NCI-H128 (cell line): ENCODE data around the gene MAN2A2.

Experiments
- DNase-seq: peaks from one replicate; lab custom pipeline; 2025; ENCODE audit not compliant: unreplicated experiment; lab: John Stamatoyannopoulos, UW

MAN2A2 gene

DNA sequence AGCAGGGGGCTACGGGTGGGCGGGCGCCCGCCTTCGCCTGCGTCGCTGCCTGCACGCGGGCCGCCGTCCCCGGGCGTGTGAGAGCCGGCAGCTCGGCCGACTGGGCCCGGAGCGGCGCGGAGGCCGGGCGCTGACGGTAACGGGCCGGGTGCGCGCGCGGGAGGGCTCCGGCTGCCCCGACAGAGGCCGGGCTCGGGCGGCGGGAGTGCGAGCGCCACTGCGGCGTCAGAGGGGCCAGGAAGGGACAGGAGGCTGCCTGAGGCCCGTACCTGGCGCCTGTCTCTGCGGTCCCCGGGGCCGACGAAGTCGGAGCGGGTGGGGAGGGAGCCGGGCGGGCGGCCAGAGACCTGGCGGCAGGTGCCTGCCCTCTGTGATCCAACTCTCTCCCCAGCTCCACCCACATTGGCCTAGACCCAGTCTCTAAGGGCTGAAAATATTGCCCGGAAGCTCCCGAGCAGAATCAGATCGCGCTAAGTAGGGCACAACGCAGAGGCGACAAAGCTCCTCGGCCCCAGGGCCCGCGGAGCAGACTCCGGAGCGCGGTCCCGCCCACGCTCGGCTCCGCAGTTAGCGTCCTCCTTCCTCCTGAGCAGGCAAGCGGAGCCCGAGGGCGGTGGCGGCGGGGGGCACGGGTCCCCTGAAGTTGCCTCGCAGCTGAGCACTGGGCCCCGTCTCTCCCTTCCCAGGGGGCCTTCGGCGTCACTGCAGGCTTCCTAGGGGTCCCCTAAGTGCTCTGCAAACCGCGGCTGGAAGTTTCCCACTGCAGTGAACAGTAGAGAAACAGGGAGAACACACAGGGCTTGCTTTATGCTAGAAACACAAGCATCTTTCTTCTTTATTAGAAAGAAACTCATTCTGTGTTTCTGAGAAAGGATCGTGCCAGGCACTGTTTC is at the start of gene MAN2A2:
Gene MAN2A2 (plus strand): TSS at position 463 of the 893 bp plus-strand sequence. CDS start 906 bp downstream, outside the sequence.
- no peak for DNase-seq

DNA sequence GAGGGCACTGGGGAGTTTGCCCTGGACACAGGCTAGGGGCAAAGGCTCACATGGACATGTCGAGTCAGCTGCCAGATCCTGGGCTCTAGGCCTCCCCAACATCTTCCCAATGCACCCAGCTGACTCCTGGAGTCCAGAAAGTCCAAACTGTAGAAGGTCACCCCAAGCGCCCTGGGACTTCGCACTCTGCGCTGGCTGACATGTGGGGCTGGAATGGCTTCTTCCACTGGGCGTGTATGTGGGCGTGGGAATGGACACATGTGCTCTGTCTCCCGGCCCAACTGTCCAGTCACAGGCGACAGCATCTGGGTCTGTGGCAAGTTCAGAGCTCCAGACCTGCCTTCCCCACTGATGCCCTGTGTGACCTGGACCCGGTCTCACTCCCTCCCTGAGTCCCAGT is 48.0 kb upstream of the MAN2A2 start:
- no peak for DNase-seq

DNA sequence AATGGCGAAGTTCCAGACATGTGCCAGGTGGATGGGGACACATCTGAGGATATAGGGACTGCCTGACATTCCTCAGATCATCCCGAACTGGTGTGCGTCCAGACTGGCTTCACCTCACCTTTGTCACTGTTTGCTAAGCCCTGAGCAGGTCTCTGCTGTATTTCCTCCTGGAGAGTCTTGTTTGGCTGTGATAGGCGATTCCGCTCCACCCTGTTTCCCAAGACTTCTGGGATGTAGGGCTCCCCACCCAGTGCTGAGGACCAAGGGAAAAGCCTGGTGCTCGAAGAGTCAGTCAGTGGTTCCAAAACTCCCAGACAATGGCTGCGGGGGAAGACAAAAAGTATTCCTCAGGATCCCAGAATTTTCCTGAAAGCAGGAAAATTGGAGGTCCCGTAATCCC is 45.8 kb upstream of the MAN2A2 start:
- DNase-seq = no peak

DNA sequence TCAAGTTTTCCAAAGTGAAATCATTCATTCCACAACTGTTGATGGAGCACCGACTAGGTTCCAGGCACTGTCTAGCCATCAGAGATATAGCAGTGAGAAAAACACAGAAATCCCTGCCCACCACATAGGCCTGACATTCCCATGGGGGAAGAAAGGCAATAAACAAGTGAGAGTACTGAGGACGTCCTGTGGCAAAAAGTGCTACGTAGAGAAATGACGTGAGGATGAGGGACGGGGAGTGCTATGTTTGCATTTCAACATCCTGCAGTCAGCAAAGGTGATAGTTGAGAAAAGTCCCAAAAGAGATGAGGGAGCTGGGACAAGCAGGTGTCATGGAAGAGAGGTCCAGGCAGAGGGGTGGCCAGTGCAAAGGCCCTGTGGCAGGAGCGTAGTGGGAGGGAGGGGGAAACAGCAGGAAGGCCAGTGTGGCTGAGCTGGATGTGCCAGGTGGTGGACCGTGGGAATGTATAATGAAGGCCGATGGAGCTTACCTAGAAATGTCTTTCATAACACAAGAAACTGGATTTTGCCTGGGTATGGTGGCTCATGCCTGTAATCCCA is 45.1 kb upstream of the MAN2A2 start:
- DNase-seq = no peak

DNA sequence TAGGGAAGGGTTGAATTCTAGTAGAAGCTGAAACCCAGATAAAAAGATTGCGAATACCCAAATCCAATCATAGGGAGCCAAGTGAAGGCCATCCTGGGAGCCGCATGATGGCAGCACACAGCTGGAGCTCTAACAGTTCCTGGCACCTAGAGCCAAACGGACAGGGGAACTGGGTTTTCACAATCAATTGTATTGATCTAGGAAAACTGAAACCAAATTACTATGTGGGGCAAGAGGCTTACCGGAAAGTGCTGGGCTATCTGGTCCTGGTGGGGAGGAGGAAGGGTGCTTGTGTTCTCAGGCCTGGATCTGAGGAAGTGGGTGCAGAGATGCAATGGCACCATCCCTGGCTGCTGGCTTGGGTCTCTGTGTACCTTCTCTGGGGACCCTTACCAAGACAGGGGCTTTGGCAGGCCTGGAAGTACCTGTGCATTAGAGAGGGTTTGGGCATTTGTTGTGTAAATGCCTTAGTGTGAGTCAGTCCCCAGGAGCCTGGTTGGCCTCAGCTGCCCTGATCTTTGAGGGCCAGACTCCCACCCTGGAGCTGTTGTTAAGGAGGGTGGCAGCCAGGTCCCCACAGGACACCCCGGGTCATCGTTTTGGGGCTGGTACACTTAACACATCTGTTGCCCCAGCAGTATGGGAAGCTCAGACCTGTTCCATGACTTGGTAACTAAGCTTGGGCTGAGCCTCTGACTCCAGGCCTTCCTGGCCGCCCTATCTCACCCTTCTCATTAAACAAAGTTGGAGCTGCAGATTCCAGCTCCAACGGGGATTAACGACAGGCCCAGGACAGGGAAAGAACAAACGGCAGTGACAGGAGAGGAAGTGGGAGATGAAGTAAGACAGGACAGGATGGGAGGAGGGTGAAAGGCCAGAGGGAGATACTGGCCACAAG is 43.6 kb upstream of the MAN2A2 start:
- no peak for DNase-seq

DNA sequence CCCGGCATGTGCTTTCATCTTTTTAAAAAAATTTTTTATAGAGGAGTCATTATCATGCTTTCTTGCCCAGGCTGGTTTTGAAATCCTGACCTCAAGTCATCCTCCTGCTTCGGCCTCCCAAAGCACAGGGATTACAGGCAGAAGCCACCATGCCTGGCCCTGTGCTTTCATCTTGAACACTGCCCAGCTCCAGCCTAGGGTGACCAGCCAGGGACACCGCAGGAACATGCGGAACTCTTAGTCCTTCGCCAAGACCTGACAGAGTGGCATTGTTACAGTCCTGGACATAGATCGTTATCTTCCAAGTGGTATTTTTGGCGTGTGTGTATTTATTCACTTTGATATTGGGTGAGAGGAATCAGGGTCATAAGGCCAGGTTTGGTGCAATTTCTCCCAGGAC is 42.7 kb upstream of the MAN2A2 start:
- no peak for DNase-seq

DNA sequence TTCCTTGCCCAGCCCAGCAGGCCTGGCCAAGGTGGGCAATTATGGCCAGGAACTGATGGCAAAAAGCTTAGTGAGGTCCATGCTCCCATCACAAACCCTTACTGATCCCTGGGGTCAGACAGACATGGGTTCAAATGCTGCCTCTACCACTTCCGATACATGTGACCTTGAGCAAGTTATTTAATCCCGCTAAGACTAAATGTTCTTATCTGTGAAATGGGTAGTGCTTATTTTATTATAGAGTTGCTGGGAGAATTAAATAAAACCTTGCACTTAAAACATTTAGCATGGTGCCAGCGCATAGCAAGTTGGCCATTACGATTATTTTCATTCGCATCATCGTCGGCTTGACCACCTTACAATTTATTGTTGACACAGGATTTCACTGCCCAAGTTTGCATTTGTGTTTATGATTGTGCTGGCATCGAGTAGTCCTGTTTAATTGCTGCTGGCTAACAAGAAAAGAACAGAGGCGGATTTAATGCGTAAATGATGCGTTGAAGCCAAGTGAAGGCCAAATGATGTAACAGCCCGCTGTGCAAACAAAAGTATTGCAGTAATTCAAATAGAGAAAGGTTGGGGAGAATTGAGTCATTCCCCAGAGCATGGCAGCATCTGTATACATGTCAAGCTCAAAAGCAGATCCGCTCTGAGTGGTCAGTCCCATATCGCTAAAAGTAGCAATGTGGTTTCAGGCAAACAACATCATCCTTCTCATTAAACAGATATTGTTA is 42.0 kb upstream of the MAN2A2 start:
- DNase-seq = no peak

DNA sequence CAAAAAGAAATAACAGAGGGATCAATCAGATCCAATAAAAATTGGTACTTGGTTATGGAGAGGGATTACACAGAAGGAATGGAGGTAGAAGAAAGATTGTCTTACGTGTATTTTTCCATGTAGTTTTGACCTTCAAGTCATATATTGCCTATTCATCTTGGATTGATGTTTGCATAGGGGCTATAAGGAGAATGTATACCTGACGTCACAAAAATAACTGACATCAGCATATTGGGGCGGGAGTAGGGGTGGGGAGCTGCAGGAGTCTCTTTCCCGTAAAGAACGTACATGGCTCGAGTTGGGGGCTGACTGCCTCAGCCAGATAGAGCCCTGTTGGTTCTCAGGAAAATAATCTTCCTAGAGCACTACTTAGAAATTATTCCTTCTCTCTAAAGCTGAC is 40.6 kb upstream of the MAN2A2 start:
- DNase-seq = no peak

DNA sequence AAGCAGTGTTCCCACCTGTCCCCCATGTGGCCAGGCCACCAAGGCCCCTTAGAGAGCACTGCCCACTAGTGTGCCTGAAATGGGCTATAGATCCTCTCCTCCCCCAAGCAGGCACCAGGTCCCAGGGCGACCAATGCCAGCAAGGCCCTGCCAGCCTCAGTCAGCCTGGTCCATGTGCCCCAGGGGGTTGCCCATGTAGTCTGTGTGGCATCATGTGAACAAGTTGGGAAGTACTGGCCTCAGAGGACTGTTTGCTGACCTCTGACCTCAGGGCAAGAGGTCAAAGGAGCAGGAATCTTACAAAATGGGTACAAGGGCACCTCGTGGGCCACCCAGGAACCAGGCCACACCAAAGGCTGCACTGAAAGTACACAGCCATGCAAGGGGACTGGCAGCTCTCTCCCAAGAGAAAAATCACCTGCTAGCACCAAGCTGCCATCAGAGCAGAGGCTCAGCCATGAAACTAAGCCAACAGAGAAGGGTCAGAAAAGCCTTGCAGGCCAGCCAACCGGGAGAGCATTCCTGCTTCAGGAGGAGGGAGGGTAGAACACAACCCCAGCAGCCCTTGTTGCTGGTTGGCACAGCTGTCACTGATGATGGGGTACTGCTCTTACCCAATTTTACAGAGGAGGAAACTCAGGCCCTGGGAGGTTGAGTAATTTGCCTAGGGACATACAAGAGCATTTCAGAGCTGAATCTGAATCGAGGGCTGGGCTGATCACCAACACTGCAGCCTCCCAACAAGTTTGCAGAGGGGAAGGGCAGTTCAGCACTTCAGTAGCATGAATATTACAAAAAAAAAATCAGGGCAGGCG is 39.9 kb upstream of the MAN2A2 start:
- no peak for DNase-seq

DNA sequence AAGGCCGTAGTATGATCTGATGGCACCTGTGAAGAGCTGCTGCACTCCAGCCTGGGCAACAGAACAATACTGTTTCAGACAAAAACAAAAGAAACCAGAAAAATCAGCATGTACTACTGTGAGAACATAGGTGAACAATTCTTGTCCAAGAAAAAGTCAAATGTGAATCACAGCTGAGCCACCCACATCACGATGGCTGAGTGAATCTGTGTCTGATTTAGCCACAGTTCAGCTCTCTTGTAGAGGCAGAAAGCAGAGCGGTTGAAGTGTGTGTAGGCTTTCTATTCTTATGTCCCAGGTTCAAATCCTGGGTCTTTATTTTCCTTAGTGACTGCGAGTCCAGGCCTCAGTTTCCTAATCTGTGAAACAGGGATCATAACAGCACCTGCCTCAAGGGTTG is 39.1 kb upstream of the MAN2A2 start:
- DNase-seq = no peak

DNA sequence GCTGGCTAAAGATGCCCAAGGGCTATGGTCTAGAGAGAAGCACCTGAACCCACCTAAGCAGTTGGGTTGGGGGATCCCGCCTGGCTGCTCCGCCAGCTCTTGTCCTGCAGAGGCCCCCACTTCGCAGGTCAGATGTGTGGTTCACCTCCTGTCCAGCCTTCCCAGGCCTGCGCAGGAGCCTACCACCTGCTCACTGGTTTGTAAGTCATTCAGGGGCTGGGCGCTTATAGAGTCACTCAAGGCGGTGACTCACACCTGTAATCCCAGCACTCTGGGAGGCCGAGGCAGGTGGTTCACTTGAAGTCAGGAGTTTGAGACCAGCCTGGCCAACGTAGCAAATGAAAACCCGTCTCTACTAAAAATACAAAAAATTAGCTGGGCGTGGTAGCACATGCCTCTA is 38.6 kb upstream of the MAN2A2 start:
- no peak for DNase-seq

DNA sequence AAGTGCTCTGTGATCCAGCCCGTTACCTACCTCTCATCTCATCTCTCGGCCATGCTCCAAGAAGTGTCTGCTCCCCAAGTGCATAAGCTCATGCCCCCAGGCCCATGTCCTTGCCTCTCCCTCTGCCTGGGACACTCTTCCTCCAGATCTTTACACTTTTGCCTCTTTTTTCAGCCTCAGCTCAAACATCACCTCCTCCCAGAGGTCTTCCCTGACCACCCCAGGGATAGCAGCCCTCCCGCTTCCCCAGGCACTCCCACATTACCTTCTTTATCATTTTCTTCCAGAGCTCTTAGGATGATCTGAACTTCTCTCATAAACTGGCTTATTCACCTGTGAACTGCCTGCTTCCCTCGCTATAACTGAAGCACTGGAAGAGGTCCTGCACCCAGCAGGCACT is 37.4 kb upstream of the MAN2A2 start:
- DNase-seq = no peak

DNA sequence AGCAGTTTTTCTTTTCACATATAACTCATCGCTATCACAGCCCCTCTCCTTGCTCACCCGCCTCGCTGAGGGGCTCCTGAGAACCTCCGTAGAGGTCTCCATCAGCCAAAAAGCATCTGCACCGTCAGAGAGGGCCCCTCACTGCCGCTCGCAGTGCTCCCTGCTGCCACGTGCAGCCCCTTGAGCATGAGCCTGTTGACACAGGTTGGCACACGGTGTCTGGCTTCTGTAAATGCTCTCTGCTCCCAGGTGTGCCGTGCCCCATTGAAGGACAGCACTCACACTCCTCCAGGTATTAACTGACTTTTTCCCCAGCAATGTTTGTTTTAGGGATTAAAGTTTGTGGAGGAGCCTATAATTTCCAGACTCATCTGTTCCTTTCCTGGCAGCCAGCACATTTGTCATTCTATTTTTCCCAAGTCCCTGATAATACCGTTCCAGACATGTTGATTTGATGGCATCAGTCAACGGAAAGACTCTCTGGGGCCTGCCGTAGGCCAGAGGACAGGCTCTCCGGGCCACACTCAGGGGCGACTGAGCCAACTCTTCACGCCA is 36.9 kb upstream of the MAN2A2 start:
- no peak for DNase-seq

DNA sequence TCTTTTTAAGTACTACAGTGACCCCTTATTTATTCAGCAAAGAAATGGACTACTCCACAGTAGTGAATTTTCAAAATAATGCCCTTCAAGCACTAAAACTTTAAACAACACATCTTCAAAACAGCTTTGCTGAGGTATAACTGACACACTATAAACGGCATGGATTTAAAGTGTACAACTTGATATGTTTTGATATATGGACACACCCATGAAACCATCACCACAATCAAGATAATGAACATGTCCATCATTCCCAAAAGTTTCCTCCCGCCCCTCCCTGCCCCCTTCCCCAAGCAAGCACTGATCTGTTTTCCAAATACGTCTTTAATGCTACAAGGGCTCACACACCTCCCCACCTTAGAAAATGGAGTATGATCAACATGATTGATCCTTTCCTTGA is 36.3 kb upstream of the MAN2A2 start:
- no peak for DNase-seq

DNA sequence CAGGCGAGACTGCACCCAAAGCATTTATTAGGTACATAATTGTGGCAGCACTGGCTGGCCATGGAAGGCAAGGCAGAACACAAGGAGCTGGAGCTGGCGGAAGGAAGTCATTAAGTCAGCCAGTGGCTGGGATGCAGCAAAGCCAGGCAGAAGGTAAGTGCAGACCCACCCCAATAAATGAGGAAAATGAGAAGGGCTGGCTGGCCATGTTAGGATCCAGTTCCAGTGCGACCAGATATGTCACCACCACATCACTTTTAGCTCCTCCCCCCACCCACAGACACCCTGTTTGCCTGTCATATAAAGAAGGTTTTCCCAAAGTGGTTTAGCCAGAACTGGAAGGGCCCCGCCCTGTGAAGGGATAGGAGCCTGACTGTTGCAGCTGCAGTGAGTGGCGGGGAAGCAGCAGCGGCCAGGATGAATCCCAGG is 34.8 kb upstream of the MAN2A2 start, which contains the start of gene FURIN:
Gene FURIN (plus strand): TSS at position 328 of the 429 bp plus-strand sequence. CDS start 7,153 bp downstream, outside the sequence.
- no peak for DNase-seq

DNA sequence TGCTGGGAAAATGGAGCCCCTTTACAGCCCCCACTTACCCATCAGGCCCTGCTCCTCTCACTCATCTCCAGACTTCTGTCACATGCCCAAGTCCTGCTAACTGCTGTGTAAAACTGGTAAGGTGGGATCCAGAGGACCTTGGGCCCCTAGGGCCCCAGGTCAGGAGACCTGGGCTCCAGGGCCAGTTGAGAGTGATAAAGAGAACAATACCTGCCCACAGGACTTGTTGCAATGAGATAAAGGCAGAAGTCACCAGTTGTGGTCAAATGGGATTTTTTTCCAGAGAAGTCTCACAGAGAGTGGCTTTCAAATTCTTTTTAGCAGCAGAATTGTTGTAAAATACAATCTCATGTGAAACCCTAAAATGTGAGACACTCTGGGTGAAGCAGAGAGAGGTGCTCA is 34.0 kb upstream of the MAN2A2 start:
- DNase-seq = no peak

DNA sequence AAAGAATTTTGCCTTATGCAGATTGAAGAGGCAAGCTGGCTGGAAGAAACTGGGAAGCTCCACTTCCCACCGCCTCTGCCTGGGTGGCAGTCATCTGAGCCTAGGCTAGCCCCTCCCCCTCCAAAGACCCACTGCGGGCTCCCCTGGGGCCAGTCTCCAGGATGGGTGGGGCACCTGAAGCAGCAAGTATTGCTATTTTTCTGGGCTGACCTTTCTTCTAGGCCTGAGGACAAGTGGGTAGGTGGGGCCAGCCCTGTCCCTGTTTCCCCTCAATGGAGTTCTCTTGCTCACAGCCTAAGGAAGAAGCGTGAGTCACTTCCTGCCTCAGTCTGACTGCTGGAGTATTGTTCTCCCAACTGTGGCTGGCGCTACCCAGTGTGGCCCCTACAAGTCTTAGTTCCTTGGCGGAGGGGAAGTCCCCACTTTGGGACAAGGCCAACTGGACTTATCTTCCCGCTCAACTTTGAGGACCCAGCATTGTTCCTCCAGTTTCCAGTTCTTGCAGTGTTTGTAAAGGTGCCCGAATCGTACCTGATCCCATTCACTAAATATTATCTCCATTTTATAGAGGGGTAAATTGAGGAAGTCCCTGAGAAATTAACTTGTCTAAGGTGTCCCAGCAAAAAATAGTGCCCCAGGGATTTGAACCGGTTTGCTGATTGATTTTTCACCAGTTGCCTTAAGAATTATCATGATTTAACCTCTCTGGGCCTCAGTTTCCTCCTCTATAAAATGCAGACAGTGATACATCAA is 33.3 kb upstream of the MAN2A2 start:
- no peak for DNase-seq

DNA sequence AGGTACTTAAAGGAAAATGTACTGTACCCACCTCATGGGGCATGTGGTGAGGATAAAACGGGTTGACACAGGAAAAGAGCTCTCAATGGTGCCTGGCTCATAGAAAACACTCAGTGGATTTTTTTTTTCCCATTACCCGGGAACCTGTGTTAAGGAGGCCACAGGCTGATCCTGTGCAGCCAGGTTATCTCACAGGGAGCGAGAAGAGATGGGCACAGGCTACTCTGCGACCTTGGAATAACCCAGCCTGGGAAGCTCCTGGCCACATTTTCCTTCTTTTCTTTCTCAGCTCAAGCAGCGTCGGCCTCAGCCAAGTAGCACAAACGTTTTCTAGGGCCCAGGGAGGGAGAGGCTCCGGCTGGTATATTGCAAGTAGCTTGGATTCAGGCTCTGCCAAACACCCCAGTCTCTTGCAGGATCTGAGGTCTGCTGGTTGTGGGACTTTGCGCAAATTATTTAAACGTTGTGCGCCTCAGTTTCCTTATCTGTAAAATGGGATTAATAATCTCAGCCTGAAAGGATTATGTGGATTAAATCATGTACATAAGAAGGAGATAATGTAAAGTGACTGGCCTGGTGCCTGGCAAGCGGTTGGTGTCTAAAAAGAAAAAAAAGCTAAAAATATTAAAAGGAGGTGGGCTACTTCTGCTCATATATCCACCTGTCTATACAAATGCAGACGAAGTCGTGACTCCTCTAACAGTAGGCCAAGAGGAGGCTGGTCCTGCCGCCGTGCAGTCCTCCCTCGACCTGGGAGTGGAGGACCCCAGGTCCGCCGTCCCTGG is 32.6 kb upstream of the MAN2A2 start:
- no peak for DNase-seq
